ENCODE data around the gene OBP2A.
"Not testable (repeated sequence)": the region's sequence is repeated elsewhere in the genome, so short reads cannot be mapped to it uniquely, and the experiment has no call there.

Gene OBP2A

DNA sequence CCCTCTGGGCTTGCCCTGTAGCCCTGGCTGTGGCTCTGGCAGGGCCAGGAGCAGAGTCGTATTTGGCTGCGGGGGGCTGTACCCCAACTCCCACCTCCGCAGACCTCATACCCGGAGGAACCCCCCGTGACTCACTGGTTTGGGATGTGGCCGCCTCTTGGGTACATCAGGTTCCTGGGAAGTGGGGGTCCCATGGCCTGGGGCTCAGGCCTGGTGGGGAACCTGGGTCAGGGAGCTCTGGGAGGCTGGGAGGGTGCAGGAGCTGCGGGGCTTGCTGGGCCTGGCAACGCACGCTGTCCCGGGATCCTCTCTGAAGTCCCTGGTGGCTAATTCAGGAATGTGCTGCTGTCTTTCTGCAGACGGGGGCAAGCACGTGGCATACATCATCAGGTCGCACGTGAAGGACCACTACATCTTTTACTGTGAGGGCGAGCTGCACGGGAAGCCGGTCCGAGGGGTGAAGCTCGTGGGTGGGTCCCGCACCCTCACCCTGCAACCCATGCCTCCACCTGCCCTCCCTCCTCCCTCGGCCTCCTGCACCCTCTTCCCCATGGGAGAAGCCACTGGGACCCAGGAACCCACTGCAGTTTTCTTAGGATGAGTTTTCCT, 22.3 kb upstream of the OBP2A start:
- CTCF ChIA-PET: no interaction called here
- POLR2A ChIA-PET: no interaction called here
- TF ChIP-seq, protein P1, sequence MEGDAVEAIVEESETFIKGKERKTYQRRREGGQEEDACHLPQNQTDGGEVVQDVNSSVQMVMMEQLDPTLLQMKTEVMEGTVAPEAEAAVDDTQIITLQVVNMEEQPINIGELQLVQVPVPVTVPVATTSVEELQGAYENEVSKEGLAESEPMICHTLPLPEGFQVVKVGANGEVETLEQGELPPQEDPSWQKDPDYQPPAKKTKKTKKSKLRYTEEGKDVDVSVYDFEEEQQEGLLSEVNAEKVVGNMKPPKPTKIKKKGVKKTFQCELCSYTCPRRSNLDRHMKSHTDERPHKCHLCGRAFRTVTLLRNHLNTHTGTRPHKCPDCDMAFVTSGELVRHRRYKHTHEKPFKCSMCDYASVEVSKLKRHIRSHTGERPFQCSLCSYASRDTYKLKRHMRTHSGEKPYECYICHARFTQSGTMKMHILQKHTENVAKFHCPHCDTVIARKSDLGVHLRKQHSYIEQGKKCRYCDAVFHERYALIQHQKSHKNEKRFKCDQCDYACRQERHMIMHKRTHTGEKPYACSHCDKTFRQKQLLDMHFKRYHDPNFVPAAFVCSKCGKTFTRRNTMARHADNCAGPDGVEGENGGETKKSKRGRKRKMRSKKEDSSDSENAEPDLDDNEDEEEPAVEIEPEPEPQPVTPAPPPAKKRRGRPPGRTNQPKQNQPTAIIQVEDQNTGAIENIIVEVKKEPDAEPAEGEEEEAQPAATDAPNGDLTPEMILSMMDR (IDR thresholded peaks at IDR 0.05; ENCODE audit: control extremely low read depth, extremely low read depth, low read depth, missing control alignments): no peak
- DNase-seq (ENCODE audit: extremely low spot score): no peak

DNA sequence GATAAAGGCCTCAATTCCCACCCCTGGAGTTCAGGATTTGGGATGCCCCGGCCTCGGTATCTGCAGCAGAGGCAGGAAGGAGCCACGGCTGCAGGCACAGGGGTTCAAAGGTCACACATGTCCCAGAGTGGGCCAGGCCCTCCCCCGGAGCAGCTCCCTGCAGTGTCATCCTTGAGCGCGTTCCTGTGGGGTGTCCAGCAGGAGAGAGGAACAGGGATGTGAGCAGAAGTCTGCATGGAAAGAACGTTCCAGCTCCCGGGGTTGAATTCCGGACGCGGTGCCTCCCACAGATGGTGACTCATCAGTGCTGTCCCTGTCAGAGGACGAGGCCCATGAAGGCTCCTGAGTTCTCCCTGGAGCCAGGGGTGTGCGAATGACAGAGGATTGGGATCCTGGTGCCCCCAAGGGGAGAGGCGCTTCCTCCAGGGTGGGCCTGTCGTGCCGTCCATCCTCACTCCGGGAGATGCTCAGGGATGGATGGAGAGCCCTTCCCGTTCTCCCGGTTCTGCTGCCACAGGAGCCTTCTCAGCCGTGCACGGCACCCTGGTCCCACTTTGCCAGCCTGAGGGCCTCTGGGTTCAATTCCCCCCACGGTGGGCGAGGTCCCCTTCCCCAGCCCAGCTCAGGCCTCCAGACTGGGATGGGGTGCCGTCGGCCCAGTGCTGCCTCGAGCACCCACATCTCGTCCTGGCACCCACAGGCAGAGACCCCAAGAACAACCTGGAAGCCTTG, 21.6 kb upstream of the OBP2A start:
- POLR2A ChIA-PET: no interaction called here
- CTCF ChIA-PET: no interaction called here
- DNase-seq (ENCODE audit: extremely low spot score): no peak
- TF ChIP-seq, protein P1 (IDR thresholded peaks at IDR 0.05; ENCODE audit: control extremely low read depth, extremely low read depth, low read depth, missing control alignments): no peak

DNA sequence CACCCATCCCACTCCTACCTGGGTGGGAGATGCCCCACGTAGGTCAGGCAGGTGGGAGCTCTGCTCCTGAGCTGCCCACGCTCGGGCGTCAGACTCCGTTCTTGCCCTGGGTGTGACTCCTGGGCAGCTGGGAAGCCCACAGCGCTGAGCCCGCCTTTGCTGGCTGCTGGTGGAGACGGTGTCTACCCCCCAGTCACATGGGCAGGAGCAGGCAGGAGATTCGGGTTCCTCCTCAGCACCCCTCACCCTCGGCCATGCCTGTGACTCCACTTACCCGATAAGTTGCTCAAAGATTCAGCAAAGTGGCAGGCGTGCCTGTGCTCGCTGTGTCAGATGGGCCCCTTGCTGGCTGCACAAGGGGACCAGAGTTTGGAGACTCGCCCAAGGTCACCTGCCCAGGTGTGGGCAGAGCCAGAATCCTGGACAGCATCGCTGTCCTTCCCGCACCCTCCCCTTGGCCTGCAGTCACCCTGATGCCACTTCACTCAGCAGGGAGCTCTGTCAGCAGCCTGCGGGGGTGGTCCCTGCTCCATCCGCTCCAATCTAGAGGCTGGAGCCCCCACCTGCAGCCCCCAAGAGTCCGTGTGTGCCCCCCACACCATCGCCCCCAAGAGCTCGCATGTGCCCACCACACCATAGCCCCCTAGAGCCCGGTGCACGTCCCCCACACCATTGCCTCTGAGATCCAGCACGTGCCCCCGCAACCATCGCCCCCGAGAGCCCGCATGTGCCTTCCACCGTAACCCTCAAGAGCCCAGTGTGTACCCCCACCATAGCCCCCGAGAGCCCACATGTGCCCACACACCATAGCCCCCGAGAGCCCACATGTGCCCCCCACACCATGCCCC, 20.5 kb upstream of the OBP2A start:
- CTCF ChIA-PET: no interaction called here
- POLR2A ChIA-PET: no interaction called here
- no peak for DNase-seq (ENCODE audit: extremely low spot score)
- TF ChIP-seq, protein P1 (IDR thresholded peaks at IDR 0.05; ENCODE audit: control extremely low read depth, extremely low read depth, low read depth, missing control alignments): no peak

DNA sequence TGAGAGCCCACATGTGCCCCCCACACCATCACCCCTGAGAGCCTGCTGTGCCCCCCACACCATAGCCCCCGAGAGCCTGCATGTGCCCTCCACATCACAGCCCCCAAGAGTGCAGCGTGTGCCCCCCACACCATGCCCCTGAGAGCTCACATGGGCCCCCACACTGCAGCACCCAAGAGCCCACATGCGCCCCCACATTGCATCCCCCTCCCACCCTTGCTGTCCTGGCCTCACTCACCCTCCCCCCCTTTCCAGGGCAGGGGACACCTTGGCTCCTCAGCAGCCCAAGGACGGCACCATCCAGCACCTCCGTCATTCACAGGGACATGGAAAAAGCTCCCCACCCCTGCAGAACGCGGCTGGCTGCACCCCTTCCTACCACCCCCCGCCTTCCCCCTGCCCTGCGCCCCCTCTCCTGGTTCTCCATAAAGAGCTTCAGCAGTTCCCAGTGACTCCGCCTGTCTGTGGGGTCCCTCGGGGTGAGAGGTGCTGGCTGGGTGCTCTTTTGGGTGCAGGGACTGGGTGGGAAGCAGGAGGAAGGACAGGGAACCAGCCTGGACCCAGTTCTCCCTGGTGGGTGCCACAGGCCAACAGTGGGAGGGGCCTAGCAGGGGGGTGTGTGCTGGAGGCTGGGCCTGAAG, 19.7 kb upstream of the OBP2A start:
- no peak for DNase-seq (ENCODE audit: extremely low spot score)
- CTCF ChIA-PET: no interaction called here
- TF ChIP-seq, protein P1 (IDR thresholded peaks at IDR 0.05; ENCODE audit: control extremely low read depth, extremely low read depth, low read depth, missing control alignments): no peak
- POLR2A ChIA-PET: no interaction called here

DNA sequence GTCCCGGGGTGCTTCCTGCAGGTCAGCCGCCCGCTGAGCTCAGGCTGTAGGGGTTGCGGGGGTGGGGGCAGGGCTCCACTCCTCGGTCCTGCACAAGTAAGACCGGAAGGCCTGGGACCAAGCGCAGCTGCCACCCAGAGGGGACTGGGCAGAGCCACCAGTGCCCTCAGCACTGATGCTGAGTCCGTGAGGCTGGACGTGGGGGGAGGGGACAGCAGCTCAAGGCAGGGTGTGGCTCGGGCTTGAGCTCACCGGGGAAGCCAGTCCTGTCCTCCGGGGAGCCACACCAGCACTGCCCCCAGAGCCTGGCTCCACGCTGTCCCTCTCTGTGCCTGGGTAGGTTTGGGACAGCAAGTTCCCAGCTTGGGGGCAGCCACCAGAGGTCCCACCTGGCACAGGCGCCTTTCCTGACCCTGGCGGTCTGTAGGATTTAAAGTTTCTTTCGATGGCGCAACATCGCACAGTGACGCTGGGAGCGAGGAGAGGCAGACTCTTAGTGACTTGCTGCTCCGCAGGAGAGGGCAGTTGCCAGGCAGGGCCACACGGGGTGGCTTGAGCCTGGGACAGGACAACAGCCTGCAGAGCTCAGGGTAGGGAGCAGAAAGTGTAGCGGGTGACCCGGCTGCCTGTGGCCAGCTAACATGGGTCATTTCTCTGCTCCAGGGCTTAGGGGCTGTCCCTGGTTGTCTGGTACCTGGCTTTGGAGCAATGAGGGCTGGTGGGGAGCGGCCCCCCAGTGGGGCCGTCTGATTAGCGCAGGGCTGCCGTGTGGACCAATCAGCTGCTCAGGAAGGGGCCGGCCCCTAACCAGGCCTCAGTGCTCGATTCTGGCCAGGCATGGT, 19.0 kb upstream of the OBP2A start:
- DNase-seq (ENCODE audit: extremely low spot score): no peak
- TF ChIP-seq, protein P1 (IDR thresholded peaks at IDR 0.05; ENCODE audit: control extremely low read depth, extremely low read depth, low read depth, missing control alignments): no peak
- POLR2A ChIA-PET: no interaction called here
- CTCF ChIA-PET: no interaction called here

DNA sequence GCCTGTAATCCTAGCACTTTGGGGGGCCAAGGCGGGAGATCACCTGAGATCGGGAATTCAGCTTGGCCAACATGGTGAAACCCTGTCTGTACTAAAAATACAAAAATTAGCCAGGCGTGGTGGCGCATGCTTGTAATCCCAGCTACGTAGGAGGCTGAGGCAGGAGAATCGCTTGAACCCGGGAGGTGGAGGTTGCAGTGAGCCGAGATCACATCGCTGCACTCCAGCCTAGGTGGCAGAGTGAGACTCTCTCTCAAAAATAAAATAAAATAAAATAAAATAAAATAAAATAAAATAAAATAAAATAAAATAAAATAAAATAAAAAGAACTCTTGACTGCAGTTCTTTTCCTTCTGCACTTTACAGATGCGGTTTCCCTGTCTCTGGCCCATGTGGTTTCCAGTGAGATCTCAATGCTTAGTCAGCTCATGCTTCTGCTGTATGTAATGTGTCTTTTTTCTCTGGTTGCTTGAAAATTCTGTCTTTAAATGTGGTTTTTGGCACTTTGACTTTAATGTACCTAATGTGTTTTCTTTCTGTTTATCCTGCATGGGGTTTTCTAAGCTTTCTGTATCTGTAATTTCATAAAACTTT, 17.0 kb upstream of the OBP2A start:
- POLR2A ChIA-PET; CTCF ChIA-PET; DNase-seq (ENCODE audit: extremely low spot score): not testable (repeated sequence)
